Measurements from ENCODE around the gene RCAN1. TPM values are rescaled to one million over a fixed set of nuclear protein-coding genes. Genes with fewer than 3 reads are reported as not detected.

RCAN1 gene
- total RNA-seq: 13.0 and 14.2 TPM in 2 replicates
- long read RNA-seq, transcript RCAN1-202 (4 exons, 2,408 nt): major isoform, 8 of 15 reads
- long read RNA-seq, partial matches to known transcripts: 5 of 15 reads
- long read RNA-seq, other reads (novel, unspliced or antisense): 2 of 15 reads

DNA sequence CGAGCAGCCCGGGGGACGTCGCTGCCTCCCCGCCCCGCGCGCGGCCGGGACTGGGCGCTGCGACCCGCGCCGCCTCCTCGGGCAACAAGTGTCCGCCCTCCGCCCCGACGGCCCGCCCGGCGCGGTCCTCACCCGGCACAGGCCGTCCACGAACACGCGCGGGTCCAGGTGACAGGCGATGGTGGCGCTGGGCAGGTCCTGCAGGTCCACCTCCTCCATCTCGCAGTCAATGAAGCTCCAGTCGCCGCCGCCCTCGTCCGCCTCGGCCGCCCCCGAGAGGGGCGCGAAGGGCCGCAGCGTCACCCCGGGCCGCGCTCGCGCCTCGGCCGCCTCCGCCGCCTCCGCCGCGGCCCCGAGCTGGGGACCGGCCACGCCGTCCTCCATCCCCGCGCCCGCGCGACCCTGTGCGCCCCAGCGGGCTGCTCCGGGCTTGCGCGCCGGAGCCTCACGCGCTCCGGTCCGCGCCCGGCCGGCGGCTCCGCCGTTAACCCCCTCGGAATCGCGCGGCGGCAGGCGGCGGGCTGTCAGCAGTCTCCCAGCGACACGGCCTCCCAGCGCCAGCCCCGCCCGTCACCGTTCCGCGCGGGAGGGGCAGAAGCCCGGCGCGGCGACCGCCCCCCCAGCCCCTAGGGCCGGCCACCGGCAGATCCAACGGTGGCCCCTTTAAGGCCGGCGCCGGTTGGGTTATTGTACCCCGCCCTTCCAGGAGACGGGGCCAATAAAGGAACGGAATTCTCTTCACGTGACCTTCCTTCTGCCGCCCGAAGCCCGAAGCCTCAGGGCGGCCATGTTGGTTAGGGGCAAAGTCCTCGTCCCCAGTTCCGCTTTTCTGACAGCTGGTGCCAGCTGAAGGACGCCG lies at the start of gene RCAN1:
Gene RCAN1 (minus strand): TSS at position 486 of the 859 bp plus-strand sequence. CDS start 102 bp downstream, at position 384.
- DNase-seq (ENCODE audit: low read depth, low spot score): peak; percentile 70
- Mint-ChIP-seq H3K4me1 (peaks cover 11% of the 10 kb centered on the region), H3K9me3 (no peaks in the 10 kb centered on the region), H3K4me3 (peak within 1 kb of the TSS; percentile 92), H3K27me3 (ENCODE audit: low read depth) (peaks cover 36% of the 10 kb centered on the region), H3K27ac (ENCODE audit: unreplicated experiment) (no peak within 1 kb of the TSS), H3K36me3 (ENCODE audit: low read depth) (no peaks in the 10 kb centered on the region)
- TF ChIP-seq, protein P1, sequence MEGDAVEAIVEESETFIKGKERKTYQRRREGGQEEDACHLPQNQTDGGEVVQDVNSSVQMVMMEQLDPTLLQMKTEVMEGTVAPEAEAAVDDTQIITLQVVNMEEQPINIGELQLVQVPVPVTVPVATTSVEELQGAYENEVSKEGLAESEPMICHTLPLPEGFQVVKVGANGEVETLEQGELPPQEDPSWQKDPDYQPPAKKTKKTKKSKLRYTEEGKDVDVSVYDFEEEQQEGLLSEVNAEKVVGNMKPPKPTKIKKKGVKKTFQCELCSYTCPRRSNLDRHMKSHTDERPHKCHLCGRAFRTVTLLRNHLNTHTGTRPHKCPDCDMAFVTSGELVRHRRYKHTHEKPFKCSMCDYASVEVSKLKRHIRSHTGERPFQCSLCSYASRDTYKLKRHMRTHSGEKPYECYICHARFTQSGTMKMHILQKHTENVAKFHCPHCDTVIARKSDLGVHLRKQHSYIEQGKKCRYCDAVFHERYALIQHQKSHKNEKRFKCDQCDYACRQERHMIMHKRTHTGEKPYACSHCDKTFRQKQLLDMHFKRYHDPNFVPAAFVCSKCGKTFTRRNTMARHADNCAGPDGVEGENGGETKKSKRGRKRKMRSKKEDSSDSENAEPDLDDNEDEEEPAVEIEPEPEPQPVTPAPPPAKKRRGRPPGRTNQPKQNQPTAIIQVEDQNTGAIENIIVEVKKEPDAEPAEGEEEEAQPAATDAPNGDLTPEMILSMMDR (conservative IDR thresholded peaks at IDR 0.05): no peak

DNA sequence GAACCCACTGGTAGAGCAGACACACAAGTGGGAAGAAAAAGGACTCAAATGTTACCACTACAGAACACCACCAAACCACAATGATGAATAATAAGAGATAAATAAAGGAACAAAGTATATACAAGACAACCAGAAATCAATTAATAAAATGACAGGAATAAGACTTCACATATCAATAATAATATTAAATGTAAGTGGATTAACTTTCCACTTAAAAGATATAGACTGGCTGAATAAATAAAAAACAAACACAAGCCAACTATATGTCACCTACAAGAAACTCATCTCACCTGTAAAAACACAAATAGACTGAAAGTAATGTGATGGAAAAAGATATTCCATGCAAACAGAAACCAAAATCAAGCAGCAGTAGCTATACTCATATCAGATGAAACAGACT lies 46.9 kb upstream of the RCAN1 start:
- Mint-ChIP-seq H3K4me3 (no peak overlapping the region), H3K27me3 (ENCODE audit: low read depth) (peaks cover 81% of the 10 kb centered on the region), H3K36me3 (ENCODE audit: low read depth) (peaks cover 5% of the 10 kb centered on the region), H3K4me1 (no peaks in the 10 kb centered on the region), H3K9me3 (peaks cover 14% of the 10 kb centered on the region), H3K27ac (ENCODE audit: unreplicated experiment) (no peak overlapping the region)
- no peak for DNase-seq (ENCODE audit: low read depth, low spot score)
- TF ChIP-seq, protein P1 (conservative IDR thresholded peaks at IDR 0.05): no peak

DNA sequence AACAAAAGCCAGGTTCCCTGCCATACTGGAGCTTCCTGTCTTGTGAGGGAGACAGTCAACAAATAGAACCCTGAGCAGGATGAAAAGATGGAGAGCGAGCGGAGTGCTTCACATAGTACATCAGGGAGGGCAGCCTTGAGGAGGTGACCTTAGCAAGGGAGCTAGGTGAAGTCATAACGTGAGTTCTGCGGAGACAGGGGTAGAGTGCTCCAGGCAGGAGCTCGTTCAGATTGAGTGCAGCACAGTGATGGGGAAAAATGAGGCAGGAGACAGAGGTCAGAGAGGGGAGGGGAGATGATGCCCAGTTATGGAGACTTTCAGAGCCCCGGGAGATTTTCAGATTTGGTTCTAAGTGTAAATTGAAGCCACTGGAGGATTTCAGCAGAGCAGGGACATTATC lies 38.6 kb upstream of the RCAN1 start:
- Mint-ChIP-seq H3K27me3 (ENCODE audit: low read depth) (peaks cover 58% of the 10 kb centered on the region), H3K4me1 (peaks cover 15% of the 10 kb centered on the region), H3K4me3 (no peak overlapping the region), H3K36me3 (ENCODE audit: low read depth) (peaks cover 3% of the 10 kb centered on the region), H3K27ac (ENCODE audit: unreplicated experiment) (peak overlapping the region; percentile 15), H3K9me3 (peaks cover 17% of the 10 kb centered on the region)
- TF ChIP-seq, protein P1 (conservative IDR thresholded peaks at IDR 0.05): no peak
- DNase-seq (ENCODE audit: low read depth, low spot score): no peak

DNA sequence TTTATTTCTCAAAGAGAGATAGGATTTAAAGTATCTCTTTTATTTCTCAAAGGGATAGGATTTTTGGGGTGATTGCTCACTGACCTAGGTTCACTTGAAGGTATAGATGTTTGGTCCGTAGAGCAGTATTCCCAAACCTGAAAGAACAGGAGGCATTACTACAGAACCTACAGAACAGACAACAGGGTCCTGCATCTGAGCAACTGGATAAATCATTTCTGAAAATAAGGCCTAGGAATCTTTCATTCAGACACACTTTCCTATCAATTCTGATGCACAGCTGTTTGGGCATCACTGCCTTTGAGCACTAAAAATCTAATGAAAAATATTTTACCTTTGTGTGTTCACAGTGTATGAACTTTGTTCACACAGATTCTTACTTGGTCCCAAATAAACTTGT lies 36.7 kb upstream of the RCAN1 start:
- Mint-ChIP-seq H3K36me3 (ENCODE audit: low read depth) (peaks cover 3% of the 10 kb centered on the region), H3K27ac (ENCODE audit: unreplicated experiment) (no peak overlapping the region), H3K4me3 (no peak overlapping the region), H3K4me1 (peaks cover 15% of the 10 kb centered on the region), H3K9me3 (peaks cover 15% of the 10 kb centered on the region), H3K27me3 (ENCODE audit: low read depth) (peaks cover 49% of the 10 kb centered on the region)
- TF ChIP-seq, protein P1 (conservative IDR thresholded peaks at IDR 0.05): no peak
- DNase-seq (ENCODE audit: low read depth, low spot score): no peak

DNA sequence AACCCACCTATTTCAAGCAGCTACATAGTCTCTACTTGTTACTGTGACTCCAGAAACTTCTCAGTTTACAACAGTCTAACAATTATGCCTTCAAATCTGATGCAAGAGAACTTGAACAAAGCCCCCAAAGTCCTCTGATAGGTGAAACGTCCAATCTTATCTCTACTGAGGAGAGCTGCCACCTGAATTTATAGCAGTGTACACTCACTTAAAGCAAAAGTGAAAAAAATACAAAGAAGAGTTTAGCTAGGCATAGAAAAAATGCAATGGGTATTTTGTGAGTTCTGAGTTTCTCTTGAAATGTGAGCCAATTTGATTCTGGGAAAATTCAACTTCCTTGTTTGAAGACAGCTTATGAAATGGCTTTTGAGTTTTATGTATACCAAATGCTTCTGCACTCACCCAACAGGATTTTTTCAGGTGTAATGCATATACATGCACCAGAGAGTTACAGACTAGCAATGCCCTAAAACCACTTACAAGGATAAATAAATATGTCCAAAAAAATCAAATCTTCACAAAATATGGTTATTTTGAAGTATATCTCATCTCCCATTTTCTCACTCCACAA lies 36.0 kb upstream of the RCAN1 start:
- Mint-ChIP-seq H3K27me3 (ENCODE audit: low read depth) (peaks cover 42% of the 10 kb centered on the region), H3K4me3 (no peak overlapping the region), H3K27ac (ENCODE audit: unreplicated experiment) (no peak overlapping the region)

More for the DNA sequence above, 36.0 kb upstream of the RCAN1 start:
- peaks cover 3% of the 10 kb centered on the region for H3K36me3 Mint-ChIP-seq (ENCODE audit: low read depth)
- H3K9me3 Mint-ChIP-seq: peaks cover 13% of the 10 kb centered on the region
- H3K4me1 Mint-ChIP-seq: peaks cover 15% of the 10 kb centered on the region
- TF ChIP-seq, protein P1 (conservative IDR thresholded peaks at IDR 0.05): no peak
- DNase-seq (ENCODE audit: low read depth, low spot score): no peak
